Loucy (cell line): ENCODE measurements around the gene KSR2.
"Not testable (repeated sequence)": the region's sequence is repeated elsewhere in the genome, so short reads cannot be mapped to it uniquely, and the experiment has no call there.

ENCODE experiments used
- CTCF ChIP-seq: fragments of 200-600 bp; sonication (generic); conservative IDR thresholded peaks from 2 replicates; pipeline ENCODE4 v1.5.1; 2014; ENCODE audit warnings: mild to moderate bottlenecking, antibody characterized with exemption, low read length
- EZH2phosphoT487 ChIP-seq: fragments of 200-600 bp; IDR thresholded peaks from 2 replicates; pipeline ENCODE4 v1.6.1; 2018; ENCODE audit warnings: antibody characterized with exemption, mild to moderate bottlenecking, moderate library complexity, borderline replicate concordance

GRCh38 chr12:117800711-117801110 is 168.1 kb downstream of the KSR2 start:
- not testable (repeated sequence) for TF ChIP-seq CTCF, EZH2phosphoT487
